Measurements from ENCODE around the gene CACYBP. TPM values are rescaled to one million over a fixed set of nuclear protein-coding genes. Genes with fewer than 3 reads are reported as not detected.

CACYBP gene
- total and polyA plus RNA-seq, 2 of the 13 experiments (the other 11 are each of a cell fraction or from before 2014, with no cell fraction given) = 18.4 to 183 TPM

- FAIRE-seq (no peak), ATAC-seq (no peak), DNase-seq (ENCODE audit: low spot score) (no peak)
- Histone ChIP-seq H3K27me3 (ENCODE audit: control insufficient read depth in 1 of 2, insufficient read depth in 2 of 2, low read length in 2 of 2) (no peaks in the 10 kb centered on the region; a peak in 1 of 5 replicates), H3K36me3 (replicated peaks in 1 of 2; ENCODE audit: control insufficient read depth in 1 of 2, insufficient read depth in 2 of 2, low read length in 2 of 2) (peaks cover 4 to 34% of the 10 kb centered on the region in 2 experiments), H4K20me1 (ENCODE audit: insufficient read depth, low read length) (peaks cover 4% of the 10 kb centered on the region; the same call in 1 of the 2 replicates), H3K79me2 (ENCODE audit: insufficient read depth, low read length) (peaks cover 79% of the 10 kb centered on the region), H3K9ac (ENCODE audit: insufficient read depth, low read depth, low read length) (no peak overlapping the region), H2AFZ (ENCODE audit: low read length) (no peak overlapping the region), H3K4me3 (replicated peaks in 1 of 3; ENCODE audit: insufficient read depth in 1 of 3, low read depth in 2 of 3, low read length in 3 of 3) (0 out of 6 replicates have a peak overlapping the region, but pooled peaks of 1 of the 3 experiments have one; percentile 4), H3K9me3 (ENCODE audit: low read length) (no peaks in the 10 kb centered on the region), H3K27ac (ENCODE audit: extremely low read length, insufficient read depth, low read length) (no peak overlapping the region), H3K4me2 (ENCODE audit: low read depth, low read length) (peak overlapping the region; percentile 72; the same call in 1 of the 2 replicates), H3K4me1 (ENCODE audit: insufficient read depth, low read length) (peaks cover 33% of the 10 kb centered on the region)
- intact Hi-C loops (cut with micrococcal nuclease; ENCODE audit: unreplicated experiment) = no loop called here
- 94% methylated on average over 17 of the region's 17 CpGs for WGBS (ENCODE audit: low lambda C conversion rate)
- ChIA-PET CTCF (ENCODE audit: low intra/inter-chr PET ratio, low total read pairs) (no interaction called here), POLR2A (interaction anchor here (4.1 kb wide), 1 partner anchor 20 kb away, joined by 17 read pairs; the partner anchor contains the start of gene MRPS14)
- BruUV-seq (replicated peaks) = no TSS peak
- no peak for TF ChIP-seq ZNF30 (CRISPR knock-in tag; IDR thresholded peaks at IDR 0.05)
- no peak for TF ChIP-seq ZBTB46 (CRISPR knock-in tag; IDR thresholded peaks at IDR 0.05; ENCODE audit: borderline replicate concordance)
- 0 out of 4 replicates have a peak, but pooled peaks of 1 of the 2 experiments have one; percentile 1 for TF ChIP-seq MAFK (conservative IDR thresholded peaks at IDR 0.05 in 1 of 2, IDR thresholded peaks at IDR 0.05 in 1 of 2; ENCODE audit: low read length in 2 of 2)
- in situ Hi-C loops (cut with HindIII; ENCODE audit: extremely low pct_ligation_motif_present, low pct_unique_long_range_greater_than_20kb) = no loop called here
These were observed 3.3 kb downstream of the CACYBP start for GRCh38 chr1:175002910-175003517.

- POLR2A ChIA-PET = interaction anchor here (4.1 kb wide), 1 partner anchor 20 kb away, joined by 17 read pairs; the partner anchor contains the start of gene MRPS14
- ATAC-seq (no peak), FAIRE-seq (no peak), DNase-seq (ENCODE audit: low spot score) (no peak)
- Histone ChIP-seq H3K9ac (ENCODE audit: insufficient read depth, low read depth, low read length) (no peak overlapping the region), H3K9me3 (ENCODE audit: low read length) (no peaks in the 10 kb centered on the region), H2AFZ (ENCODE audit: low read length) (no peak overlapping the region), H3K27ac (ENCODE audit: extremely low read length, insufficient read depth, low read length) (no peak overlapping the region), H3K4me3 (replicated peaks in 1 of 3; ENCODE audit: insufficient read depth in 1 of 3, low read depth in 2 of 3, low read length in 3 of 3) (no peak overlapping the region), H3K79me2 (ENCODE audit: insufficient read depth, low read length) (peaks cover 82% of the 10 kb centered on the region), H3K36me3 (replicated peaks in 1 of 2; ENCODE audit: control insufficient read depth in 1 of 2, insufficient read depth in 2 of 2, low read length in 2 of 2) (peaks cover 6 to 39% of the 10 kb centered on the region in 2 experiments), H4K20me1 (ENCODE audit: insufficient read depth, low read length) (peaks cover 4% of the 10 kb centered on the region; the same call in 1 of the 2 replicates), H3K4me1 (ENCODE audit: insufficient read depth, low read length) (peaks cover 29% of the 10 kb centered on the region), H3K4me2 (ENCODE audit: low read depth, low read length) (no peak overlapping the region), H3K27me3 (ENCODE audit: control insufficient read depth in 1 of 2, insufficient read depth in 2 of 2, low read length in 2 of 2) (no peaks in the 10 kb centered on the region; a peak in 1 of 5 replicates)
- BruUV-seq (replicated peaks) = no TSS peak
- in situ Hi-C loops (cut with HindIII; ENCODE audit: extremely low pct_ligation_motif_present, low pct_unique_long_range_greater_than_20kb) = no loop called here
- intact Hi-C loops (cut with micrococcal nuclease; ENCODE audit: unreplicated experiment) = no loop called here
- no peak for TF ChIP-seq ZNF12 (CRISPR knock-in tag; IDR thresholded peaks at IDR 0.05)
- TF ChIP-seq RBFOX2 (IDR thresholded peaks at IDR 0.05; ENCODE audit: low read depth, low read length) = 0 out of 2 replicates have a peak, but pooled peaks have one; percentile 15
- WGBS (ENCODE audit: low lambda C conversion rate) = 93% methylated on average over 2 of the region's 2 CpGs
- CTCF ChIA-PET (ENCODE audit: low intra/inter-chr PET ratio, low total read pairs) = no interaction called here
These were observed 3.8 kb downstream of the CACYBP start for GRCh38 chr1:175003521-175003920.

All from HepG2 (cell line).